Activated naive CD8-positive, alpha-beta T cell treated with anti-CD3 and anti-CD28 coated beads for 36 hours (primary cell): Measurements from ENCODE around the gene ME3. TPM values are rescaled to one million over a fixed set of nuclear protein-coding genes. Genes with fewer than 3 reads are reported as not detected.
"Not testable (repeated sequence)": the region's sequence is repeated elsewhere in the genome, so short reads cannot be mapped to it uniquely, and the experiment has no call there.

Source experiments
- DNase-seq: peaks from one replicate; pipeline ENCODE4 v3.0.0; 2021
- H3K27ac Mint-ChIP-seq: one replicate; pipeline ENCODE4 v1.8.0; 2022; ENCODE audit warnings: mild to moderate bottlenecking, moderate library complexity, mixed read lengths
- H3K27me3 Mint-ChIP-seq: one replicate; pipeline ENCODE4 v1.8.0; 2022; ENCODE audit warnings: mild to moderate bottlenecking, mixed read lengths
- H3K36me3 Mint-ChIP-seq: one replicate; pipeline ENCODE4 v1.8.0; 2021; ENCODE audit warnings: mild to moderate bottlenecking, mixed read lengths
- H3K4me1 Mint-ChIP-seq: one replicate; pipeline ENCODE4 v1.8.0; 2021; ENCODE audit warnings: mixed read lengths
- H3K4me3 Mint-ChIP-seq: one replicate; pipeline ENCODE4 v1.8.0; 2022; ENCODE audit warnings: mild to moderate bottlenecking, moderate library complexity, mixed read lengths
- H3K9me3 Mint-ChIP-seq: one replicate; pipeline ENCODE4 v1.8.0; 2022; ENCODE audit warnings: mixed read lengths
- total RNA-seq, 2 experiments: library from RNA; stranded (reverse); gene quantifications; one replicate each; pipeline ENCODE4 v1.2.3, GENCODE V29; 2021

The ME3 gene
- total RNA-seq, 2 experiments from 2014 or later = 3.8 to 4.8 TPM

DNA sequence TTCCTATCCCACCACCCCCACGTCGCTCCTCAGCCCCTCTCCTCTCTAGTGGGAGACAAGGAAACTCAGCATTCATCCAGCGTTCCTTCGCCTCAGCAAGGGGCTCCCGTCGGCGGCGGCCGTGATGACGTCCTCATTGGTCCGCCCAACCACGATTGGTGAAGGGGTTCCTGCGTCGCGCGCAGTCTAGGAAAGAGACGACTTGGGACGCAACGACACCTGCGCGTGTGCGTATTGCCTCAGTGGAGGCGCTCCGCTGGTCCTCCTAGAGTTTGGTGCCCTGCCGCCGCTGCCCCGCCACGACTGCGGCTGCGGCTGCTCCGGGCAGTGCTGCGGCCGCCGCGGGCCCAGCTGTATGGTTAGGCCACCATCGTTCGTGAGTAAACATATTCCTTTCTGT, 241.2 kb downstream of the ME3 start:
- Mint-ChIP-seq H3K4me3 (peak overlapping the region; percentile 72), H3K9me3 (peaks cover 18% of the 10 kb centered on the region), H3K27me3 (no peaks in the 10 kb centered on the region), H3K27ac (peak overlapping the region; percentile 46), H3K4me1 (no peaks in the 10 kb centered on the region), H3K36me3 (peaks cover 22% of the 10 kb centered on the region)
- no peak for DNase-seq

DNA sequence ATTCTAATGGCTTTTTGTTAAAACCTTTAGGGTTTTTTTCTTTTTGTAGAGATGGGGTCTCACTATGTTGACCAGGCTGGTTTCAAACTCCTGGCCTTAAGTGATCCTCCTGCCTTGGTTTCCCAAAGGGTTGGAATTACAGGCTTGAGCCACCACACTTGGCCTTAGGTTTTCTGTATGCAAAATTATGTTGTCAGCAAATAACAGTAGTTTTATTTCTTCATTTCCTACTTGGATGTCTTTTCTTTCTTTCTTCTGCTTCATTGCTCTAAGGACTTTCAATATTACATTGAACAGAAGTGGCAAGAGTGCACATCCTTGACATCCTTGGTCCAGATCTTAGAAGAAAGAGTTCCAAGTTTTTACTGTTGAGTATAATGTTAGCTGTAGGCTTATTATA, 245.0 kb downstream of the ME3 start:
- Mint-ChIP-seq H3K27ac (no peak overlapping the region), H3K4me1 (no peaks in the 10 kb centered on the region), H3K4me3 (no peak overlapping the region), H3K36me3 (peaks cover 12% of the 10 kb centered on the region), H3K9me3 (peaks cover 22% of the 10 kb centered on the region), H3K27me3 (no peaks in the 10 kb centered on the region)
- DNase-seq = no peak

DNA sequence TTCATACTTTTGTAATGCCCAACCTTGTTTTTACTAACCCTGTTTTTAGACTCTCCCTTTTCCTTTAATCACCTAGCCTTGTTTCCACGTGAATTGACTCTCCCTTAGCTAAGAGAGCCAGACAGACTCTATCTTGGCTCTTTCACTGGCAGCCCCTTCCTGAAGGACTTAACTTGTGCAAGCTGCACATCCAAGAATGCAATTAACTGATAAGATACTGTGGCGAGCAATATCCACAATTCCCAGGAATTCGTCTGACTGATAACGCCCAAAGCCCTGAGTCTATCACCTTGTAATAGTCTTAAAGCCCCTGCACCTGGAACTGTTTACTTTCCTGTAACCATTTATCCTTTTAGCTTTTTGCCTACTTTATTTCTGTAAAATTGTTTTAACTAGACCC, 248.9 kb downstream of the ME3 start:
- not testable (repeated sequence) for H3K4me1 Mint-ChIP-seq, H3K27ac Mint-ChIP-seq, H3K36me3 Mint-ChIP-seq, H3K4me3 Mint-ChIP-seq, DNase-seq, H3K27me3 Mint-ChIP-seq
- peaks cover 20% of the 10 kb centered on the region for H3K9me3 Mint-ChIP-seq

DNA sequence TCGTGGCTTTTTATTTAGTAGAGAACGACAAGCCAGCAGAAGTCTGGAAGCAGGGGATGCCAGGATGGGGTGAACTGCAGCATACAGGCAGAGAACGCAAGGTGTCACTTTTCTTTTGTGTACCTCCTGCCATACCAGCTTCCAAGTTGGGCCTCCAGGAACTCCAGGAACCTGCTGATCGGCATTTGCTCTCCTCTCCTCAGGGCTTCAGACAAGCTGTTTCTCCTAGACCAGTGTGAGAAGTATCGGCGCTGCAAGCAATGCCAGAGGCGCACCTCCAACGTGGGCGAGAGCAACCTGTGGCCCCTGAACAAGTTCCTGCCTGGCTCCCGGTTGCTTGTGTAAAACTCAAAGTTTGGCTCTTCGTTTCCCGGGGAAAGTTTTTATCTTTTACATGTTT, 250.0 kb downstream of the ME3 start:
- Mint-ChIP-seq H3K27me3 (no peaks in the 10 kb centered on the region), H3K36me3 (peaks cover 2% of the 10 kb centered on the region)

DNA sequence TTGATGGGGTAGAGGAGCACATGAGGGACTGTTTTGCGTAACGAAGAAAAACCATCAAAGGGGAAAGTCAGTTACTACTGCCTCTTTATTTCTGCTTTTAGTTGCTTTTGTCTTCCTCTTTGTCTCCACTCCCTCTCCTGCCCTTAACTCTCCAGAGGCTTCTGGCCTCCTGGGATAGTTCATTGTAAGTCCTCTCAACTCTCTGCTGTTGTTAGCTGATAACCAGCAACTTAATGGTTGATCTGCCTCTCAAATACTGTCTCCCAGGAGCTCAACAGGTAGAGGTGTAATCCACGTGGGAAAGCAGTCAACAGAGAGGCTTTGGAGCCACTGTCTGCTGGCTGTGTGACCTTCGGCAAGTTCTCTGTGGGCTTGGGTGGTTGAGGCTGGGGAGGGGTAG, 250.5 kb downstream of the ME3 start:
- H3K27me3 Mint-ChIP-seq = no peaks in the 10 kb centered on the region
- peaks cover 13% of the 10 kb centered on the region for H3K9me3 Mint-ChIP-seq
- H3K27ac Mint-ChIP-seq = no peak overlapping the region
- H3K4me1 Mint-ChIP-seq = peaks cover 8% of the 10 kb centered on the region
- H3K4me3 Mint-ChIP-seq = no peak overlapping the region
- no peak for DNase-seq
- H3K36me3 Mint-ChIP-seq = no peaks in the 10 kb centered on the region

More for the DNA sequence above, 250.0 kb downstream of the ME3 start:
- Mint-ChIP-seq H3K4me1 (peaks cover 8% of the 10 kb centered on the region), H3K27ac (no peak overlapping the region), H3K9me3 (peaks cover 16% of the 10 kb centered on the region), H3K4me3 (no peak overlapping the region)
- DNase-seq = no peak

DNA sequence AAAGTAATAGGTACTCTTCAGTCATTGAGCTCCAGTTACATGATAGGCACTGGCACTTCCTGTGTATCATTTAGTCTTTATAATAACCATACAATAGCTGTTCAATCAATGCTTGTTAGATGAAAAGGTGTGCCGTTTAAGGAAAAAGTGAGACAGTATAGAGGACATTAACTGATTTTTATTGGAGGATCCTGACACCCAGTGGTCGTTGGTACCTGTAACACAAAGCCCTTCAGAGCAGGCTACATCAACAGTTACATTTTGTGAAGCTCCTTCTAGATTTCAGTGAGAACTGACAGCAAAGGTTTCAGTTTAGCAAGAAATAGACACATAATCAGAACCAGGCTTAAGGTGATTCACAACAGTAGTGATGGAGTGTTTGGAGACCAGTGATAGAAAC, 253.5 kb downstream of the ME3 start:
- Mint-ChIP-seq H3K27ac (no peak overlapping the region), H3K4me1 (peaks cover 8% of the 10 kb centered on the region), H3K36me3 (no peaks in the 10 kb centered on the region), H3K4me3 (no peak overlapping the region), H3K9me3 (no peaks in the 10 kb centered on the region), H3K27me3 (no peaks in the 10 kb centered on the region)
- DNase-seq = no peak

DNA sequence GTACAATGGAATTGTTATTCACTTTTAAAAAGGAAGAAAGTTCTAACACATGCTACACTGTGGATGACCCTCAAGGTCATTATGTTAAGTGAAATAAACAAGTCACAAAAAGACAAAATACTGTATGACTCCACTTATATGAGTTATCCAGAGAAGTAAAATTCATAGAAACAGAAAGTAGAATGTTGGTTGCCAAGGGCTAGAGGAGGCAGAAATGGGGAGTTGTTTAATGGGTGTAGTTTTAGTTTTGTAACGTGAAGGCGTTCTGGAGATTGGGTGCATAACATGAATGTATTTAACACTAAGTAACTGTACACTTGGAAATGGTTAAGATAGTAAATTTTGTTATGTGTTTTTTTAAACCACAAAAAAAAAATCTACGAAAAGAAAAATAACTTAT, 253.9 kb downstream of the ME3 start:
- H3K36me3 Mint-ChIP-seq = no peaks in the 10 kb centered on the region
- no peaks in the 10 kb centered on the region for H3K27me3 Mint-ChIP-seq
- no peak overlapping the region for H3K27ac Mint-ChIP-seq
- H3K9me3 Mint-ChIP-seq = no peaks in the 10 kb centered on the region
- H3K4me3 Mint-ChIP-seq = no peak overlapping the region
- no peak for DNase-seq
- H3K4me1 Mint-ChIP-seq = peaks cover 8% of the 10 kb centered on the region

DNA sequence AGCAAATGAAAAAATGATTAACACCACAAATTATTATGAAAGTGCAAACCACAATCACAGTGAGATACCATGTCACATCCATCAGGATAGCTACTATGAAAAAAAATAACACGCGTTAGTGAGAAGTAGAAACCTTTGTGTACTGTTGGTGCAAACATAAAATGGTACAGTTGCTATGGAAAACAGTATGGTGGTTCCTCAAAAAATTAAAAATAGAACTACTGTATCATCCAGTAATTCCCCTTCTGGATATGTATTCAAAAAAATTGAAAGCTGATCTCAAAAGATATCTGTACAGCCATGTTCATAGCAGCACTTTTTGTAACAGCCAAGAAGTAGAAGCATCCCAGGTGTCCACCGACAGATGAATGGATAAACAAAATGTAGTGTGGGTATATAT, 254.3 kb downstream of the ME3 start:
- Mint-ChIP-seq H3K9me3 (no peaks in the 10 kb centered on the region), H3K27ac (no peak overlapping the region), H3K27me3 (no peaks in the 10 kb centered on the region)

DNA sequence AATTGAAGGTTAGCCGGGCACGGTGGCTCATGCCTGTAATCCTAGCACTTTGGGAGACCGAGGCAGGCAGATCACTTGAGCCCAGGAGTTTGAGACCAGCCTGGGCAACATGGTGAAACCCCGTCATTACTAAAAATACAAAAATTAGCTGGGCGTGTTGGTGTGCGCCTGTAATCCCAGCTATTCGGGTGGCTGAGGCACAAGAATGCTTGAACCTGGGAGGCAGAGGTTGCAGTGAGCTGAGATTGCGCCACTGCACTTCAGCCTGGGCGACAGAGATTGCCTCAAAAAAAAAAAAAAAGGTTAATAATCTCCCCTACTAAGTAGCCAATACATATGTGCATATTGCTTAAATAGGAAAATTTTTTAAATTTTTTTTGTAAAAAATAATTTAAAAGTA, 255.5 kb downstream of the ME3 start:
- not testable (repeated sequence) for H3K4me3 Mint-ChIP-seq, H3K9me3 Mint-ChIP-seq, H3K27me3 Mint-ChIP-seq, DNase-seq, H3K4me1 Mint-ChIP-seq, H3K36me3 Mint-ChIP-seq, H3K27ac Mint-ChIP-seq

More for the DNA sequence above, 254.3 kb downstream of the ME3 start:
- Mint-ChIP-seq H3K36me3 (no peaks in the 10 kb centered on the region), H3K4me1 (peaks cover 8% of the 10 kb centered on the region), H3K4me3 (no peak overlapping the region)
- no peak for DNase-seq

DNA sequence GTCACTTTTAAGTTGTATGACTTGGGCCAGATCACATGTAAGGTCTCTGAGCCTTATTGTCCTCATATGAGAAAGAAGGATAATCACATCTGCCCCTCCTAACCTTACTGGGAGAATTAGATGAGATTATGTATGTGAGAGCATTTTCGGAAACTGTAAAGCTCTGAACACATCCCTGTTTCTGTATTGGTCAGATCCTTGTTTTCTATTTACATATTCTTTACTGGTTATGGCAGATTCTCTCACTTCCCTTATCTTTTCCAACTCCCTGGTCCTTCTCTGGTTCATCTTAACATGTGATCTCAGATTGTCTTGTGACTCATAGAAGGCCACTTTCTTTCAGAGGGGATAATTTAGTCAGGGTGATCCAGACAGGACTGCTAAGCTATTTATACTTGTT, 255.9 kb downstream of the ME3 start:
- H3K36me3 Mint-ChIP-seq = no peaks in the 10 kb centered on the region
- no peak overlapping the region for H3K27ac Mint-ChIP-seq
- H3K4me1 Mint-ChIP-seq = peaks cover 8% of the 10 kb centered on the region
- no peaks in the 10 kb centered on the region for H3K27me3 Mint-ChIP-seq
- H3K9me3 Mint-ChIP-seq = no peaks in the 10 kb centered on the region
- H3K4me3 Mint-ChIP-seq = no peak overlapping the region
- no peak for DNase-seq

DNA sequence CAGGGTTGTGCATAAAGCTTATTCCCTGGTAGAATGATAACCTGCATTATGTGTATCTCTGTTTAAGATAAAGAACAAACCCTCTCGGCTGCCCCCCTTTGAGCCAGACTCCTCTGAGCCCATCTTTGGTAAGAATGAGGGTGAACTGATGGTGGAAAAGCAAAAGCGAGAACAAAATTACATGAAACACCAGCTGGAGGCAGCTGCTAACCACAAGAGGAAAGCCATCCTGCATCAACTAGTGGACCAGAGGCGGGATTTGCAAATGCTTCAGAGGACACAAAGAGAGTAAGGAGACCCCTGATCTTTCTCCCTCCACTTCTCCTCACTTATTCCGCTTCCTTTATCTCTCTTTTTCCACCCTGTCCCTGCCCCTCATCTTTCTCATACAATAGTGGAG, 257.4 kb downstream of the ME3 start:
- Mint-ChIP-seq H3K4me3 (no peak overlapping the region), H3K27ac (no peak overlapping the region), H3K27me3 (no peaks in the 10 kb centered on the region), H3K4me1 (peaks cover 8% of the 10 kb centered on the region), H3K9me3 (no peaks in the 10 kb centered on the region), H3K36me3 (no peaks in the 10 kb centered on the region)
- DNase-seq = no peak

DNA sequence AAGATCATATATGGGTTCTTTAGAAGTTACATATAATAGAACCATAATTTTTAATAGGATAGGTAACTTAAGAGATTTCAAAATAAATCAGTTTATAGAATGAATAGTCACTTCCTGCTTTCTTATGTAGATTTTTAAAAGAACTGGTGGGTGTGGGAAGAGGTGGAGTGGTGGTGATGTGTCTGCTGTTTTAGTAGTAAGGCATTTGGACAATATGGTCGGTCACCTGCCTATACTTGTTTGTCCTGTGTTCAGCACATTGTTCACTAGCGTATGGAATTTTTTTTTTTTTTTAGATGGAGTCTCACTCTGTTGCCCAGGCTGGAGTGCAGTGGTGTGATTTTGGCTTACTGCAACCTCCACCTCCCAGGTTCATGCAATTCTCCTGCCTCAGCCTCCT, 258.4 kb downstream of the ME3 start:
- peaks cover 3% of the 10 kb centered on the region for H3K36me3 Mint-ChIP-seq
- DNase-seq = no peak
- no peak overlapping the region for H3K4me3 Mint-ChIP-seq
- H3K4me1 Mint-ChIP-seq = peaks cover 8% of the 10 kb centered on the region
- no peaks in the 10 kb centered on the region for H3K27me3 Mint-ChIP-seq
- H3K9me3 Mint-ChIP-seq = no peaks in the 10 kb centered on the region
- no peak overlapping the region for H3K27ac Mint-ChIP-seq

DNA sequence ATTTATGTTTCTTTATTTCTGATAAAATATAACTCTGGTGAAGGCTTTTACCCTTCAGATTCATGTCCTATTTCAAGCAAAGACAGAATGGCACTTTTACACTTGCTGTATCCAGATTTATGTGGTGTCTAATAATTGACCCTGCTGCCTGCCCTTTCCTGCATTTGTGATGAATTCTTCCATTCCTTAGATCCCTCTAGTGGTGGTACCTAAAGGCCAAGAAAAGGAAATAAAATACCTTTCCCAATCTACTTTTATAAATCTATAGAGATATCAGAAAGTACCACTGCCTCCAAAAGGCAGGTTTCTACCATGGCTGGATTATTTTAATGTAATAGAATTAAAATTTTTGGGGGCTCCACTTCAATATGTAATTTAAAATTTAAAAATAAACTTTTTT, 263.6 kb downstream of the ME3 start:
- no peaks in the 10 kb centered on the region for H3K9me3 Mint-ChIP-seq
- H3K4me1 Mint-ChIP-seq = no peaks in the 10 kb centered on the region
- no peak overlapping the region for H3K4me3 Mint-ChIP-seq
- DNase-seq = no peak
- H3K36me3 Mint-ChIP-seq = peaks cover 3% of the 10 kb centered on the region
- no peaks in the 10 kb centered on the region for H3K27me3 Mint-ChIP-seq
- no peak overlapping the region for H3K27ac Mint-ChIP-seq

DNA sequence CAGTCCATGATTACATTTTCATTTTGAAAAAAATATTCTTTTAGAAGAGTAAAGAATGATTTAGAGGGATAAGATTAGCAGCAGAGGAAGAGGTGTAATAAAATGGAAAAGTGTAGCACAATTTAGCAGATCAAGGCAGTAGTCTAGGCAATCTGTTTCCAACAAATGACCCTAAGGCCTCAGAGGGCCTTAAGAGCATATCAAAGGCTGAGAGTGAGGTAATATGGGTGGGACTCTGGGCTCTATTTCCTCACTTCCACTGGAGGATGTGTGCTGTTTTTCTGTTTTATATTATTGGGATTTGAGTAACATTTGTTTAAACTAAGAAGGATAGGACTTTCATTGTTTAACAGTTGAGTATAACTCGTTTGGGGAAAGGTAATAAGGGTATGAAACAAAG, 269.0 kb downstream of the ME3 start:
- H3K27me3 Mint-ChIP-seq = no peaks in the 10 kb centered on the region
- H3K27ac Mint-ChIP-seq = no peak overlapping the region
- no peaks in the 10 kb centered on the region for H3K9me3 Mint-ChIP-seq
- H3K4me1 Mint-ChIP-seq = no peaks in the 10 kb centered on the region
- no peak overlapping the region for H3K4me3 Mint-ChIP-seq
- DNase-seq = no peak
- peaks cover 2% of the 10 kb centered on the region for H3K36me3 Mint-ChIP-seq

DNA sequence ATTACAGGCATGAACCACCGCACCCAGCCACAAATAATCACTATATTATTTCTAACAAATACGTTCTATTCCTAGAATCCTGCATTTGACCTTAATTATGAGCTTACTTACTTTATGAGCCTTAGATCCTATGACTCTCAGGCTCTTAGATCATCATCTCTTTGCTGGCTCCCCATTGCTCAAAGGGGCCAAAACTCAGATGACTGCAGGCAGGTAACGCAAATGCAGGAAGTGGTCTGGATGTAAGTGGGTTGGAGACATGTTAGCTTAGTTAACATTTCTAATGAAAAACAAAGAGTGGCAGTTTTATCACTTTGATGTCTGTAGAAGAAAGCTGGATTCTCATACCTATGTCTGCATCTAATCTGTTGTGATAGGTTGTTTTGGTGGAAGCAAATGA, 274.3 kb downstream of the ME3 start:
- Mint-ChIP-seq H3K4me3 (no peak overlapping the region), H3K4me1 (peaks cover 5% of the 10 kb centered on the region), H3K27ac (no peak overlapping the region), H3K27me3 (no peaks in the 10 kb centered on the region), H3K36me3 (peaks cover 2% of the 10 kb centered on the region), H3K9me3 (no peaks in the 10 kb centered on the region)
- DNase-seq = no peak

DNA sequence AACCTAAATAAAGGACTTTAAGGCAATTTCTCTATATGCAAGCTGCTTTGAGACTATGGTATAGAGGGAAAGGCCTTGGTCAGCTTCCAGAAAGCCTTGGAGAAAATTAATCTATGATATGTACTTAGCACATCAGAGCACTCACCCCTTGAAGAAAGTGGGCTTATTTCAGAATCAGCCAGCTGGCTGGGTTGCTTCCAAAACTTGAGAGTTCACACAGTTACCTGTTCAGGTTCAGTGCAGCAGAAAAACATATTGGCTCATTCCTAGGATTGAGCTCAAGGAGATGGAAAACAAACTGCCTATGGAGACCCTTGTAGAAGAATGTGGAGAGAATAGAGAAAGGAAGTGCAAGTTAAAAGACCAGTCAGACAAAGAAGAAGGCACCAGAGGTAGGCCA, 275.1 kb downstream of the ME3 start:
- H3K36me3 Mint-ChIP-seq = peaks cover 2% of the 10 kb centered on the region
- no peak overlapping the region for H3K27ac Mint-ChIP-seq
- no peak for DNase-seq
- H3K9me3 Mint-ChIP-seq = no peaks in the 10 kb centered on the region
- no peaks in the 10 kb centered on the region for H3K27me3 Mint-ChIP-seq
- H3K4me3 Mint-ChIP-seq = no peak overlapping the region
- peaks cover 5% of the 10 kb centered on the region for H3K4me1 Mint-ChIP-seq

DNA sequence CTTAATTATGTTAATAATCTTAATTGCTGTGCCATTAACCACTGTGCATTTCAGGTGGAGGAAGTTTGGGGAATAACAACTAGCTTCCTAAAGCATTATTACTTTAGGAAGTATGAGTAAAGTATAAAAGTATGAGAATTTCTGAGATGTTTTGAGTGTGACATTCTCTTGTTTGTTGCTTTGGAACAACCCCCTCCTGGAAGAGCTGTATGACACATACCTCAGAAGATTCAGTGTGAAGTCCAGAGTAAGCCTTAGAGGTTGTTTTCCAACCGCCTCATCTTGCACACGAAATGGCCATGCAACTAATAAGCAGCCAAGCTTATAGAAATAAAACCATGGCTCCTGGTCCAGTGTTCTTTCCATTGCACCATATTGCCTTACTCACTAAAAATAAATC, 276.0 kb downstream of the ME3 start:
- Mint-ChIP-seq H3K27me3 (no peaks in the 10 kb centered on the region), H3K9me3 (no peaks in the 10 kb centered on the region), H3K36me3 (peaks cover under 1% of the 10 kb centered on the region), H3K27ac (no peak overlapping the region), H3K4me1 (peaks cover 5% of the 10 kb centered on the region), H3K4me3 (no peak overlapping the region)
- no peak for DNase-seq
